ENCODE results near the gene ATP1A3. TPM values are rescaled to one million over a fixed set of nuclear protein-coding genes. Genes with fewer than 3 reads are reported as not detected.

ATP1A3 gene
- polyA plus RNA-seq, 1 donor from 2014 or later, result 36.2 TPM

DNA sequence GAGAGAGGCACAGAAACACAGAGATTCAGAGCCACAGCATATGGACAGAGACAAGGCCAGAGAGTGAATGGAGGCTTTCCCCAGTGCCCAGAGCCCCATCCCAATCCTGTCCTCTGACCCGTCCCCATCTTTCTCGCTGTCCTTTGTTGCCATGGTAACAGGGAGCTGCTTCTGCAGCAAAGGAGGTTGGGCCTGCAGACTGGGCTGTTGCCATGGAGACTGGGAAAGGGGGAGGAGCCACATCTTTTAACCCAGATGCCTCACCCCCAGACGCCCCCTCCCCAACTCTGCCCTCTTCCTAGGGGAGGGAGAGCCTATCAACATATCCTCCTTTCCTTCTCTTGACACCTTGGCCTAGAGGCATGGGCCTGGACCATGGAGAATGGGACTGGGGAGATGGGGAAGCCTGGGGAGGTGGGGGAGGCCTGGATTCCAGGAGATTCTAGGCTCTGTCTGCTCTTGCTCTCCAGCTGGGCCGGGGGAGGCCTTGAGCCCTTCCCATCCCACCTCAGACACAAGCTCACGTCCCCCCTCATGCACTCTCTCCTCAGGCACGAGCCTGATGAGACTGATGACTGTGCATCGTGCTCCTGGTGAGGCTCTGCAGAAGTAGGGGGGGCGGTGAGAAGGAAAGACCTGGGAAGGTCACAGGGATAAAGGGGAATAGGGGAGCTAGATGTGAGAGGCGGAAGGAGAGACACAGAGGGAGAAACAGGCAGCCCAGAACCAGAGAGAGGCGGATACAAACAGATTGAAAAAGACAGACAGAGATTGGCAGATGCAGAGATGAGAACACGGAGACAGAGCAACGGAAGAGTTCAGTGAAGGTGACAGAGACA lies 2.1 kb upstream of the ATP1A3 start:
- H3K36me3 ChIP-seq (ENCODE audit: insufficient read depth, low read length), result no peaks in the 10 kb centered on the region
- H3K4me2 ChIP-seq (ENCODE audit: low read length), result peak overlapping the region; percentile 89
- peaks cover 35% of the 10 kb centered on the region for H3K79me2 ChIP-seq (replicated peaks; ENCODE audit: insufficient read depth, low read length)
- no peaks in the 10 kb centered on the region for H3K9me3 ChIP-seq (ENCODE audit: low read length)
- H2AFZ ChIP-seq (ENCODE audit: low read depth, low read length), result no peak overlapping the region
- H3K27me3 ChIP-seq (ENCODE audit: insufficient read depth, low read depth, low read length), result peaks cover 9% of the 10 kb centered on the region
- H3K9me2 ChIP-seq (ENCODE audit: insufficient read depth, low read length), result no peaks in the 10 kb centered on the region
- H3K27ac ChIP-seq (ENCODE audit: low read length), result peak overlapping the region; percentile 99
- peak overlapping the region; percentile 100 for H3K4me3 ChIP-seq (ENCODE audit: low read length)
- peak overlapping the region; percentile 95 for H3K9ac ChIP-seq (ENCODE audit: low read length)
- H4K20me1 ChIP-seq (ENCODE audit: insufficient read depth), result peaks cover 2% of the 10 kb centered on the region
- TF ChIP-seq TAF1 (IDR thresholded peaks at IDR 0.05; ENCODE audit: low read depth) (no peak), EZH2 (IDR thresholded peaks at IDR 0.05; ENCODE audit: borderline replicate concordance, insufficient read depth, low read length, poor library complexity, severe bottlenecking) (no peak), MXI1 (conservative IDR thresholded peaks at IDR 0.05; ENCODE audit: poor library complexity, severe bottlenecking) (peak; percentile 70), SMC3 (conservative IDR thresholded peaks at IDR 0.05; ENCODE audit: poor library complexity) (no peak), EP300 (conservative IDR thresholded peaks at IDR 0.05; ENCODE audit: poor library complexity, severe bottlenecking) (peak; percentile 42), RAD21 (conservative IDR thresholded peaks at IDR 0.05) (peak; percentile 10), POLR2AphosphoS5 (IDR thresholded peaks at IDR 0.05) (peak; percentile 85)
- TF ChIP-seq, protein P1, sequence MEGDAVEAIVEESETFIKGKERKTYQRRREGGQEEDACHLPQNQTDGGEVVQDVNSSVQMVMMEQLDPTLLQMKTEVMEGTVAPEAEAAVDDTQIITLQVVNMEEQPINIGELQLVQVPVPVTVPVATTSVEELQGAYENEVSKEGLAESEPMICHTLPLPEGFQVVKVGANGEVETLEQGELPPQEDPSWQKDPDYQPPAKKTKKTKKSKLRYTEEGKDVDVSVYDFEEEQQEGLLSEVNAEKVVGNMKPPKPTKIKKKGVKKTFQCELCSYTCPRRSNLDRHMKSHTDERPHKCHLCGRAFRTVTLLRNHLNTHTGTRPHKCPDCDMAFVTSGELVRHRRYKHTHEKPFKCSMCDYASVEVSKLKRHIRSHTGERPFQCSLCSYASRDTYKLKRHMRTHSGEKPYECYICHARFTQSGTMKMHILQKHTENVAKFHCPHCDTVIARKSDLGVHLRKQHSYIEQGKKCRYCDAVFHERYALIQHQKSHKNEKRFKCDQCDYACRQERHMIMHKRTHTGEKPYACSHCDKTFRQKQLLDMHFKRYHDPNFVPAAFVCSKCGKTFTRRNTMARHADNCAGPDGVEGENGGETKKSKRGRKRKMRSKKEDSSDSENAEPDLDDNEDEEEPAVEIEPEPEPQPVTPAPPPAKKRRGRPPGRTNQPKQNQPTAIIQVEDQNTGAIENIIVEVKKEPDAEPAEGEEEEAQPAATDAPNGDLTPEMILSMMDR (IDR thresholded peaks at IDR 0.05; ENCODE audit: poor library complexity, severe bottlenecking), result peak; percentile 18
- TF ChIP-seq, protein P2, sequence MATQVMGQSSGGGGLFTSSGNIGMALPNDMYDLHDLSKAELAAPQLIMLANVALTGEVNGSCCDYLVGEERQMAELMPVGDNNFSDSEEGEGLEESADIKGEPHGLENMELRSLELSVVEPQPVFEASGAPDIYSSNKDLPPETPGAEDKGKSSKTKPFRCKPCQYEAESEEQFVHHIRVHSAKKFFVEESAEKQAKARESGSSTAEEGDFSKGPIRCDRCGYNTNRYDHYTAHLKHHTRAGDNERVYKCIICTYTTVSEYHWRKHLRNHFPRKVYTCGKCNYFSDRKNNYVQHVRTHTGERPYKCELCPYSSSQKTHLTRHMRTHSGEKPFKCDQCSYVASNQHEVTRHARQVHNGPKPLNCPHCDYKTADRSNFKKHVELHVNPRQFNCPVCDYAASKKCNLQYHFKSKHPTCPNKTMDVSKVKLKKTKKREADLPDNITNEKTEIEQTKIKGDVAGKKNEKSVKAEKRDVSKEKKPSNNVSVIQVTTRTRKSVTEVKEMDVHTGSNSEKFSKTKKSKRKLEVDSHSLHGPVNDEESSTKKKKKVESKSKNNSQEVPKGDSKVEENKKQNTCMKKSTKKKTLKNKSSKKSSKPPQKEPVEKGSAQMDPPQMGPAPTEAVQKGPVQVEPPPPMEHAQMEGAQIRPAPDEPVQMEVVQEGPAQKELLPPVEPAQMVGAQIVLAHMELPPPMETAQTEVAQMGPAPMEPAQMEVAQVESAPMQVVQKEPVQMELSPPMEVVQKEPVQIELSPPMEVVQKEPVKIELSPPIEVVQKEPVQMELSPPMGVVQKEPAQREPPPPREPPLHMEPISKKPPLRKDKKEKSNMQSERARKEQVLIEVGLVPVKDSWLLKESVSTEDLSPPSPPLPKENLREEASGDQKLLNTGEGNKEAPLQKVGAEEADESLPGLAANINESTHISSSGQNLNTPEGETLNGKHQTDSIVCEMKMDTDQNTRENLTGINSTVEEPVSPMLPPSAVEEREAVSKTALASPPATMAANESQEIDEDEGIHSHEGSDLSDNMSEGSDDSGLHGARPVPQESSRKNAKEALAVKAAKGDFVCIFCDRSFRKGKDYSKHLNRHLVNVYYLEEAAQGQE (IDR thresholded peaks at IDR 0.05; ENCODE audit: borderline replicate concordance), result peak; percentile 83
- H3F3A ChIP-seq (ENCODE audit: insufficient read depth, low read length, poor library complexity, severe bottlenecking), result peaks cover 11% of the 10 kb centered on the region

DNA sequence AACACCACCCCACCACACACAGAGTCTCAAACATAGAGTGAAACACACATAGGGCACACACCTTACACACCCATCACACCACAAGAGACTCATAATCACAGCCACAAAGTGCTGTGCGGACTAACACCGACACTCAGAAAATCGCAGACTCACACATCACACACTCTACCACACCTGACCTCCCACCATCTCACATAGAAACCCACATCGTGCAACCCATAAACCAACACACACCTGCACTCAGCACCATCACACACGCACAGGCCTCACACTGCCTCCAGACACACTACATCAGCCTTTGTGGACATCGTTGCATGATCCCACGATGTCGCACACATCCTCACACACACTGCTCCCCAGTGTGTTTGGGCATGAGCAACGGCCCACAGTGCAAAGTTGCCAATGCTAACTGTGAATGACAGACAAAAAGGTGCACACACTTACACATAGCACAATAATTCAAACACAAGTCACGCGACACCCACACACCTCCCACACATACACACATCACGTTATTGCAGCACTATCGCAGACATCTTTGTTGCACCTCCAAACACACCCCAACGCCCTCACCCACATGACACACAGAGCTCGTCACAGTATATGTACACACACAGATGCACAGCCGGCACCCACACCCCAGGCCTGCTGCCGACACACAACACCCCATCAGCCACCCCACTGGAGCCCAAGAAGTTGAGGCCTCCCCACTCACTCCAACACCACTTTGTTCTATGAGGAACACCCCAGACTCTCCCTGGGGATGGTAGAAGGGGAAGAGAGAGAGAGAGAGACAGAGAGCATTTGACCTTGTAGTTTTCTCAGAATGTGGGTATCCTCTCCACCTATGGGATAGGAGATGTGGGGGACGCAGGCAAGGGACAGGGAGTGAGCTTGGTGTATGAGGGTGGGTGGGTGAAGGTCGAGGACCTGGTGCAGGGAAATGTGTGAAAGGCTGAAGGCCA lies 1.2 kb upstream of the ATP1A3 start:
- Histone ChIP-seq H3K9me2 (ENCODE audit: insufficient read depth, low read length) (no peaks in the 10 kb centered on the region), H3F3A (ENCODE audit: insufficient read depth, low read length, poor library complexity, severe bottlenecking) (peaks cover 11% of the 10 kb centered on the region), H2AFZ (ENCODE audit: low read depth, low read length) (no peak overlapping the region), H3K4me3 (ENCODE audit: low read length) (peak overlapping the region; percentile 100), H3K9me3 (ENCODE audit: low read length) (no peaks in the 10 kb centered on the region), H3K36me3 (ENCODE audit: insufficient read depth, low read length) (no peaks in the 10 kb centered on the region), H3K27ac (ENCODE audit: low read length) (peak overlapping the region; percentile 99), H3K79me2 (replicated peaks; ENCODE audit: insufficient read depth, low read length) (peaks cover 41% of the 10 kb centered on the region), H4K20me1 (ENCODE audit: insufficient read depth) (peaks cover 3% of the 10 kb centered on the region), H3K4me2 (ENCODE audit: low read length) (peak overlapping the region; percentile 89), H3K27me3 (ENCODE audit: insufficient read depth, low read depth, low read length) (peaks cover under 1% of the 10 kb centered on the region), H3K9ac (ENCODE audit: low read length) (peak overlapping the region; percentile 95)
- TF ChIP-seq MXI1 (conservative IDR thresholded peaks at IDR 0.05; ENCODE audit: poor library complexity, severe bottlenecking) (no peak), SMC3 (conservative IDR thresholded peaks at IDR 0.05; ENCODE audit: poor library complexity) (no peak), EZH2 (IDR thresholded peaks at IDR 0.05; ENCODE audit: borderline replicate concordance, insufficient read depth, low read length, poor library complexity, severe bottlenecking) (no peak), TAF1 (IDR thresholded peaks at IDR 0.05; ENCODE audit: low read depth) (no peak), POLR2AphosphoS5 (IDR thresholded peaks at IDR 0.05) (no peak), RAD21 (conservative IDR thresholded peaks at IDR 0.05) (no peak), EP300 (conservative IDR thresholded peaks at IDR 0.05; ENCODE audit: poor library complexity, severe bottlenecking) (no peak)
- TF ChIP-seq, protein P1 (IDR thresholded peaks at IDR 0.05; ENCODE audit: poor library complexity, severe bottlenecking), result no peak
- TF ChIP-seq, protein P2 (IDR thresholded peaks at IDR 0.05; ENCODE audit: borderline replicate concordance), result no peak
